NT2/D1 (cell line): ENCODE results near the gene MINDY1.

Experiments used
- DNase-seq: peaks from one replicate; pipeline ENCODE4 v3.0.0-alpha.2; 2011; ENCODE audit warnings: low read depth, low spot score
- H3K27me3 ChIP-seq: 2 replicates; pipeline ENCODE4 v1.6.0; 2011; ENCODE audit warnings: mild to moderate bottlenecking; ENCODE audit not compliant: insufficient read length, insufficient read depth
- H3K36me3 ChIP-seq: 2 replicates; pipeline ENCODE4 v1.6.1; 2011; ENCODE audit warnings: mild to moderate bottlenecking, low read length, mixed read lengths; ENCODE audit not compliant: insufficient read depth, insufficient read length
- H3K4me1 ChIP-seq: 2 replicates; pipeline ENCODE4 v1.5.1; 2011; ENCODE audit not compliant: insufficient read depth, insufficient read length
- H3K4me3 ChIP-seq: 2 replicates; pipeline ENCODE4 v1.5.1; 2011; ENCODE audit warnings: low read depth; ENCODE audit not compliant: insufficient read length
- H3K9ac ChIP-seq: 2 replicates; pipeline ENCODE4 v1.6.0; 2011; ENCODE audit warnings: low read depth; ENCODE audit not compliant: insufficient read length
- H3K9me3 ChIP-seq: 2 replicates; pipeline ENCODE4 v1.5.1; 2011; ENCODE audit warnings: mild to moderate bottlenecking, low read length; ENCODE audit not compliant: insufficient read depth
- SUZ12 ChIP-seq: IDR thresholded peaks from 2 replicates; pipeline ENCODE4 v1.6.1; 2011; ENCODE audit not compliant: insufficient read length, insufficient read depth; ENCODE audit errors: extremely low read depth
- YY1 ChIP-seq: IDR thresholded peaks from 2 replicates; pipeline ENCODE4 v1.6.1; 2011; ENCODE audit not compliant: insufficient read length, insufficient read depth
- ZNF274 ChIP-seq: IDR thresholded peaks from 2 replicates; pipeline ENCODE4 v1.6.1; 2011; ENCODE audit warnings: mild to moderate bottlenecking, low read depth, low read length

The MINDY1 gene

GRCh38 chr1:150997126-150997872 is 9.4 kb downstream of the MINDY1 start:
- H3K4me3 ChIP-seq = no peak overlapping the region
- H3K4me1 ChIP-seq = peaks cover 7% of the 10 kb centered on the region

GRCh38 chr1:150995896-150996295 is 10.8 kb downstream of the MINDY1 start:
- H3K36me3 ChIP-seq = no peaks in the 10 kb centered on the region
- no peaks in the 10 kb centered on the region for H3K9me3 ChIP-seq
- no peak for DNase-seq
- H3K27me3 ChIP-seq = no peaks in the 10 kb centered on the region
- TF ChIP-seq ZNF274 (no peak), SUZ12 (no peak), YY1 (no peak)
- H3K9ac ChIP-seq = no peak overlapping the region
- H3K4me1 ChIP-seq = peaks cover 7% of the 10 kb centered on the region
- H3K4me3 ChIP-seq = no peak overlapping the region

More at GRCh38 chr1:150997126-150997872, 9.4 kb downstream of the MINDY1 start:
- no peak for DNase-seq
- no peak overlapping the region for H3K9ac ChIP-seq
- no peaks in the 10 kb centered on the region for H3K9me3 ChIP-seq
- no peak for TF ChIP-seq ZNF274
- no peak for TF ChIP-seq YY1
- no peak for TF ChIP-seq SUZ12
- H3K36me3 ChIP-seq = no peaks in the 10 kb centered on the region
- no peaks in the 10 kb centered on the region for H3K27me3 ChIP-seq

GRCh38 chr1:150995460-150995859 is 11.2 kb downstream of the MINDY1 start:
- Histone ChIP-seq H3K9me3 (no peaks in the 10 kb centered on the region), H3K4me3 (no peak overlapping the region), H3K4me1 (peaks cover 7% of the 10 kb centered on the region), H3K36me3 (no peaks in the 10 kb centered on the region), H3K9ac (no peak overlapping the region), H3K27me3 (no peaks in the 10 kb centered on the region)
- DNase-seq = no peak
- TF ChIP-seq YY1 (no peak), SUZ12 (no peak), ZNF274 (no peak)

- H3K9ac ChIP-seq = no peak overlapping the region
- peaks cover 7% of the 10 kb centered on the region for H3K4me1 ChIP-seq
- no peaks in the 10 kb centered on the region for H3K36me3 ChIP-seq
- H3K4me3 ChIP-seq = no peak overlapping the region
- no peak for DNase-seq
- no peaks in the 10 kb centered on the region for H3K27me3 ChIP-seq
- no peaks in the 10 kb centered on the region for H3K9me3 ChIP-seq
- TF ChIP-seq ZNF274 (no peak), YY1 (no peak), SUZ12 (no peak)
Observed at GRCh38 chr1:150994248-150994647, 12.5 kb downstream of the MINDY1 start.

- H3K36me3 ChIP-seq = no peaks in the 10 kb centered on the region
- H3K9me3 ChIP-seq = no peaks in the 10 kb centered on the region
- no peak overlapping the region for H3K9ac ChIP-seq
- H3K27me3 ChIP-seq = no peaks in the 10 kb centered on the region
- peaks cover 7% of the 10 kb centered on the region for H3K4me1 ChIP-seq
- TF ChIP-seq ZNF274 (no peak), YY1 (no peak), SUZ12 (no peak)
- no peak for DNase-seq
- no peak overlapping the region for H3K4me3 ChIP-seq
Observed at GRCh38 chr1:150992626-150993025, 14.1 kb downstream of the MINDY1 start.

- H3K9me3 ChIP-seq = no peaks in the 10 kb centered on the region
- DNase-seq = no peak
- no peak for TF ChIP-seq SUZ12
- no peak for TF ChIP-seq ZNF274
- no peak for TF ChIP-seq YY1
Observed at GRCh38 chr1:150987924-150988323, 18.8 kb downstream of the MINDY1 start.

GRCh38 chr1:150985179-150985825 is 21.4 kb downstream of the MINDY1 start:
- H3K36me3 ChIP-seq = no peaks in the 10 kb centered on the region
- no peak overlapping the region for H3K4me3 ChIP-seq
- TF ChIP-seq YY1 (no peak), ZNF274 (no peak), SUZ12 (no peak)
- peaks cover 24% of the 10 kb centered on the region for H3K4me1 ChIP-seq
- H3K27me3 ChIP-seq = no peaks in the 10 kb centered on the region
- DNase-seq = no peak
- no peak overlapping the region for H3K9ac ChIP-seq
- no peaks in the 10 kb centered on the region for H3K9me3 ChIP-seq

More at GRCh38 chr1:150987924-150988323, 18.8 kb downstream of the MINDY1 start:
- peaks cover 10% of the 10 kb centered on the region for H3K4me1 ChIP-seq
- H3K36me3 ChIP-seq = no peaks in the 10 kb centered on the region
- H3K4me3 ChIP-seq = no peak overlapping the region
- H3K9ac ChIP-seq = no peak overlapping the region
- H3K27me3 ChIP-seq = no peaks in the 10 kb centered on the region
